Measurements from ENCODE around the gene TSC22D1. TPM values are rescaled to one million over a fixed set of nuclear protein-coding genes. Genes with fewer than 3 reads are reported as not detected.
A peak's percentile ranks its signal among the peaks of the same experiment; 100 is the strongest.

TSC22D1 gene
- total RNA-seq, 4 donors from 2014 or later: 199 to 263 (median 248) TPM

DNA sequence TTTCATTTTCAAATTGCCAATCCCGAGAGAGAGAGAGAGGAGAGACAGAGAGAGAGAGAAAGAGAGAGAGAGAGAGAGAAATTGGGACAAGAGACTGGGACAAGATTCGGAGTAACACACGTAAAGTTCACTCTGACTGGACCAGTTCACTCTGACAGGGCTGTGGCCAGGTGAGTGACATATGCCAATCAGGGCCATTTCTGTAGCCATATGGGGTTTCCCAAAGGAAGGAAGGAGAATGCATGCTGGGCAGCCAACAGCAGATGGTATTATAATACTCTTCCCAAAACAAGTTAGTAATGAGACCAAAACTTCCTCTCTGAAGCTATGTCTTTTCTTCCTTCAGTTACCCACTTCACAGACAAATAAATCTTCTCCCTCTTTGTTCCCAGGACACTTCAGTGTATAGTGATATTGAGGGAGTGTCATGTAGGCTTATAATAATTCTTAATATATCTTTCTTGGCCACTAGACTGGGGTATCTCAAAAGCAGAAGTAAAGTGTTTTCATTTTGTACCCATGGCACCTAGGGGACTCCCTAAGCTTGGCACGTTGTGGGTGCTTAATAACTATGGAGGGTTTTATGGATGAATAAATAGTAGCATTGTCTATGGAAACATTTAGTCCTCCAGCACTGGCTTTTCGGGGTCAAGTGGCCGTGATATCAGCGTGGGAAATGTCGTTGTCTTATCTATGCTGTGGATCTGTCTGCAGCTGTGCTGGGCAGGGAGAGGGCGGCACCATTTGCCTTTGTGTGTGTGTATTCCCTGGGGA, 150.9 kb downstream of the TSC22D1 start:
- 60% methylated on average over 9 of the region's 9 CpGs for WGBS

DNA sequence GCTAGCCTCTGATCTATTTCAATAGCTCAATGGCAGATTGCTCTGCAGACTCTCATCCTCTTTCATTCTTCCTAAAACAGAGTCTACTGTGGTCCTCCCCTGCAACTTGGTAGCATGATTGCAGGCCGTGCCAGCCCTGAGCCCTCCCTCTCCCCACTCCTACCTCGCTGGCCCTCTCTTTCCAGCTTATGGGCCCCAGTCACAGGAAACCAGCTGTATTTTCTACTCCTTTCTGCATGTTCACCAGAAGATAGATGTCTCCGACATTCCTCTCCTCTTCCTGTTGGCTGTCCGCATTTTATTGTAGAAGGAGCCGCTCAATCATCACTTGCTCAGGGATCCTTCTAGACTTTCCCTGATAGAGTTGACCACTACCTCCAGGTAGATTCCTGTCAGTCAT, 152.3 kb downstream of the TSC22D1 start:
- Histone ChIP-seq H3K9me3 (no peaks in the 10 kb centered on the region), H3K4me3 (no peak overlapping the region), H3K27ac (replicated peaks in 1 of 4) (no peak overlapping the region), H3K36me3 (no peaks in the 10 kb centered on the region), H3K27me3 (no peaks in the 10 kb centered on the region), H3K4me1 (peaks cover 0 to 5% (median 2%) of the 10 kb centered on the region in 4 donors)
- TF ChIP-seq CTCF (IDR thresholded peaks at IDR 0.05) (no peak), EP300 (IDR thresholded peaks at IDR 0.05) (no peak), POLR2AphosphoS5 (IDR thresholded peaks at IDR 0.05) (no peak), POLR2A (IDR thresholded peaks at IDR 0.05; ENCODE audit: low read depth) (no peak)
- DNase-seq (ENCODE audit: extremely low spot score): peak; percentile 60
- intact Hi-C loops (cut with DNase I): no loop called here
- WGBS: 98% methylated on average over 5 of the region's 5 CpGs

More for the DNA sequence above, 150.9 kb downstream of the TSC22D1 start:
- DNase-seq (ENCODE audit: extremely low spot score): peak; percentile 55
- Histone ChIP-seq H3K36me3 (no peaks in the 10 kb centered on the region), H3K4me1 (peaks cover 0 to 5% (median 2%) of the 10 kb centered on the region in 4 donors), H3K4me3 (no peak overlapping the region), H3K27ac (replicated peaks in 1 of 4) (no peak overlapping the region), H3K9me3 (no peaks in the 10 kb centered on the region), H3K27me3 (no peaks in the 10 kb centered on the region)
- intact Hi-C loops (cut with DNase I): no loop called here
- TF ChIP-seq POLR2AphosphoS5 (IDR thresholded peaks at IDR 0.05) (no peak), POLR2A (IDR thresholded peaks at IDR 0.05; ENCODE audit: low read depth) (no peak), CTCF (IDR thresholded peaks at IDR 0.05) (no peak), EP300 (IDR thresholded peaks at IDR 0.05) (no peak)

DNA sequence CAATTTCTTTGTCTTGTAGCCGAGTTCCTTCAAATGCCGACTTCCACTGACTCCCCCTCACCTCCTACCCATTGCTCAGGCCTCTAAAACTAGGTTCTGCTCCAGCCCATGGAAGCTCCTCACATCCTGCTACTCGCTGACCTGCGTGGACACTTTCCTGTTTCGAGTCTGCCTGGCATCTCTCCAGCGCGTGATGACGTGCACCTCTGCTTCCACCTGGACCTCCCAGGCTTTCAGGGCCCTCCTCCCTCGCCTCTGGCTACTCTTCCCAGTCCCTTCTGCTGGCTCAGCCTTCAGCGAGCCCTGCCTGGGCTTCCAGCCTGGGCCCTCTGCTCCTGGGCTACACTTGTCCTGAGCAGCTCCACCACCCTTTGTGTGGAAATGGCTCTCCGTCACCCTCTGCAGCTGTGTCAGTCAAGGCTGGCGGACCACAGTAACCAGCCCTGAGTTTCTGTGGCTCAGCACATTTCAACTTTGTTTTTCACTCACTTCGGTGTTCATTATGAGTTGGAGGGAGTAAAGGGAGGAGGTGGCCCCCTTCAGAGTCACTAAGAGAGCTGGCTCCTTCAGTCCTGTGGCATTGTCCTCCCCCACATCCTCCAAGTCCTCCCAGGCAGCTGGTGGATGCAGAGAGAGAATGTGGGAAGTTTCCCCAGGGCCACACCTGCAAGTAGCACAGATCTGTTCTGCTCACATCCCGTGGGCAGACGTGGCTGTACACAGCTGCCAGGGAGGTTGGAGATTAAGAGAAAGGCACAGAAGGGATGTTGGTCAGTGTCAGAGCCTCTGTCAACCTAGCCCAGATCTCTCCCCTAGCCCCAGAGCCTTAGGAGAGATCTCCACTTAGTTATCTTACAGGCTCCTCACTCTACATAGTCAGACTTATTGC, 153.1 kb downstream of the TSC22D1 start:
- WGBS: 84% methylated on average over 14 of the region's 15 CpGs
- H3K27ac ChIP-seq (replicated peaks in 1 of 4): no peak overlapping the region
- no peaks in the 10 kb centered on the region for H3K36me3 ChIP-seq
- H3K4me3 ChIP-seq: no peak overlapping the region
- DNase-seq (ENCODE audit: extremely low spot score): peak; percentile 88
- intact Hi-C loops (cut with DNase I): no loop called here
- H3K4me1 ChIP-seq: peaks cover 0 to 5% (median 2%) of the 10 kb centered on the region in 4 donors
- H3K9me3 ChIP-seq: no peaks in the 10 kb centered on the region
- TF ChIP-seq POLR2A (IDR thresholded peaks at IDR 0.05; ENCODE audit: low read depth): no peak
- TF ChIP-seq CTCF (IDR thresholded peaks at IDR 0.05): no peak
- TF ChIP-seq POLR2AphosphoS5 (IDR thresholded peaks at IDR 0.05): no peak
- no peak for TF ChIP-seq EP300 (IDR thresholded peaks at IDR 0.05)
- H3K27me3 ChIP-seq: no peaks in the 10 kb centered on the region

GRCh38 chr13:44421853-44422525, 154.1 kb downstream of the TSC22D1 start:
- DNase-seq (ENCODE audit: extremely low spot score): peak; percentile 90
- intact Hi-C loops (cut with DNase I): no loop called here
- no peak overlapping the region for H3K4me3 ChIP-seq
- peaks cover 0 to 5% (median 2%) of the 10 kb centered on the region in 4 donors for H3K4me1 ChIP-seq
- H3K27ac ChIP-seq (replicated peaks in 1 of 4): no peak overlapping the region
- no peaks in the 10 kb centered on the region for H3K9me3 ChIP-seq
- 100% methylated on average over 2 of the region's 2 CpGs for WGBS
- TF ChIP-seq POLR2AphosphoS5 (IDR thresholded peaks at IDR 0.05): no peak
- TF ChIP-seq EP300 (IDR thresholded peaks at IDR 0.05): no peak
- no peak for TF ChIP-seq CTCF (IDR thresholded peaks at IDR 0.05)
- TF ChIP-seq POLR2A (IDR thresholded peaks at IDR 0.05; ENCODE audit: low read depth): no peak
- no peaks in the 10 kb centered on the region for H3K27me3 ChIP-seq
- H3K36me3 ChIP-seq: no peaks in the 10 kb centered on the region
